Progenitor cell of endocrine pancreas (in vitro differentiated cells): ENCODE data around the gene GRIP1. TPM values are rescaled to one million over a fixed set of nuclear protein-coding genes. Genes with fewer than 3 reads are reported as not detected.

Experiments used
- DNase-seq: peaks from one replicate; pipeline ENCODE4 v3.0.0; 2021; ENCODE audit warnings: low spot score; ENCODE audit not compliant: unreplicated experiment
- H3K27ac Mint-ChIP-seq: 2 replicates; pipeline ENCODE4 v1.8.0; 2021; ENCODE audit warnings: mild to moderate bottlenecking, moderate library complexity, mixed read lengths
- H3K27me3 Mint-ChIP-seq: 2 replicates; pipeline ENCODE4 v1.8.0; 2021; ENCODE audit warnings: mixed read lengths
- H3K36me3 Mint-ChIP-seq: 2 replicates; pipeline ENCODE4 v1.8.0; 2022; ENCODE audit warnings: mixed read lengths; ENCODE audit not compliant: insufficient read depth
- H3K4me1 Mint-ChIP-seq: 2 replicates; pipeline ENCODE4 v1.8.0; 2021; ENCODE audit warnings: low read depth, mixed read lengths
- H3K4me3 Mint-ChIP-seq: 2 replicates; pipeline ENCODE4 v1.8.0; 2021; ENCODE audit warnings: low read depth, mild to moderate bottlenecking, moderate library complexity, mixed read lengths
- H3K9me3 Mint-ChIP-seq: 2 replicates; pipeline ENCODE4 v1.8.0; 2021; ENCODE audit warnings: low read depth, mixed read lengths
- CTCF ChIP-seq: fragments of 200-600 bp; sonication (generic); IDR thresholded peaks from one replicate; pipeline ENCODE4 v1.5.0; 2021; ENCODE audit warnings: antibody characterized with exemption, mild to moderate bottlenecking; ENCODE audit not compliant: unreplicated experiment
- total RNA-seq: library from RNA; stranded (reverse); gene quantifications from 2 replicates; pipeline ENCODE4 v1.2.1, GENCODE V29; 2021

Gene GRIP1
- total RNA-seq, 1 donor from 2014 or later = 41.3 TPM

GRCh38 chr12:66361703-66362102 is 317.2 kb downstream of the GRIP1 start:
- TF ChIP-seq CTCF = no peak
- no peak for DNase-seq
- H3K27ac Mint-ChIP-seq = no peak overlapping the region
- H3K4me1 Mint-ChIP-seq = no peaks in the 10 kb centered on the region
- H3K4me3 Mint-ChIP-seq = no peak overlapping the region
- no peaks in the 10 kb centered on the region for H3K9me3 Mint-ChIP-seq
- H3K36me3 Mint-ChIP-seq = peaks cover 5% of the 10 kb centered on the region
- no peaks in the 10 kb centered on the region for H3K27me3 Mint-ChIP-seq

- no peak for TF ChIP-seq CTCF
- Mint-ChIP-seq H3K36me3 (peaks cover 5% of the 10 kb centered on the region), H3K4me1 (no peaks in the 10 kb centered on the region), H3K27me3 (no peaks in the 10 kb centered on the region), H3K9me3 (no peaks in the 10 kb centered on the region), H3K27ac (no peak overlapping the region), H3K4me3 (no peak overlapping the region)
- no peak for DNase-seq
These were observed 319.6 kb downstream of the GRIP1 start for GRCh38 chr12:66359300-66359699.

GRCh38 chr12:66354291-66354690 is 324.6 kb downstream of the GRIP1 start:
- H3K36me3 Mint-ChIP-seq = peaks cover 8% of the 10 kb centered on the region
- H3K27me3 Mint-ChIP-seq = no peaks in the 10 kb centered on the region
- H3K9me3 Mint-ChIP-seq = no peaks in the 10 kb centered on the region
- no peak overlapping the region for H3K27ac Mint-ChIP-seq
- no peak overlapping the region for H3K4me3 Mint-ChIP-seq
- no peak for TF ChIP-seq CTCF
- DNase-seq = no peak
- H3K4me1 Mint-ChIP-seq = no peaks in the 10 kb centered on the region

GRCh38 chr12:66352899-66353298 is 326.0 kb downstream of the GRIP1 start:
- peaks cover 13% of the 10 kb centered on the region for H3K36me3 Mint-ChIP-seq
- no peak for DNase-seq
- H3K27me3 Mint-ChIP-seq = no peaks in the 10 kb centered on the region
- H3K9me3 Mint-ChIP-seq = no peaks in the 10 kb centered on the region
- TF ChIP-seq CTCF = no peak
- H3K27ac Mint-ChIP-seq = no peak overlapping the region
- H3K4me3 Mint-ChIP-seq = no peak overlapping the region
- no peaks in the 10 kb centered on the region for H3K4me1 Mint-ChIP-seq

GRCh38 chr12:66352197-66352596 is 326.7 kb downstream of the GRIP1 start:
- H3K36me3 Mint-ChIP-seq = peaks cover 14% of the 10 kb centered on the region
- no peak overlapping the region for H3K4me3 Mint-ChIP-seq
- H3K27ac Mint-ChIP-seq = no peak overlapping the region
- H3K9me3 Mint-ChIP-seq = no peaks in the 10 kb centered on the region
- peak; percentile 17 for DNase-seq
- no peaks in the 10 kb centered on the region for H3K27me3 Mint-ChIP-seq
- TF ChIP-seq CTCF = peak; percentile 55
- no peaks in the 10 kb centered on the region for H3K4me1 Mint-ChIP-seq

GRCh38 chr12:66351301-66351700 is 327.6 kb downstream of the GRIP1 start:
- no peak for DNase-seq
- H3K9me3 Mint-ChIP-seq = no peaks in the 10 kb centered on the region
- no peak overlapping the region for H3K4me3 Mint-ChIP-seq
- no peaks in the 10 kb centered on the region for H3K4me1 Mint-ChIP-seq
- TF ChIP-seq CTCF = no peak
- no peak overlapping the region for H3K27ac Mint-ChIP-seq
- peaks cover 14% of the 10 kb centered on the region for H3K36me3 Mint-ChIP-seq
- H3K27me3 Mint-ChIP-seq = no peaks in the 10 kb centered on the region
